AG10803 (cell line): Measurements from ENCODE around the gene FOXP2.

ENCODE experiments used
- DNase-seq: peaks from one replicate; pipeline ENCODE4 v3.0.0; 2010; ENCODE audit warnings: low read depth
- H3K4me3 ChIP-seq: 2 replicates; pipeline ENCODE4 v1.5.1; 2011; ENCODE audit warnings: mild to moderate bottlenecking, low read length, control low read depth
- CTCF ChIP-seq: conservative IDR thresholded peaks from 2 replicates; pipeline ENCODE4 v1.5.1; 2011; ENCODE audit warnings: mild to moderate bottlenecking, low read length, control low read depth, inconsistent platforms

FOXP2 gene

GRCh38 chr7:114629762-114630161, 215.1 kb downstream of the FOXP2 start:
- TF ChIP-seq CTCF, result no peak
- H3K4me3 ChIP-seq, result no peak overlapping the region

GRCh38 chr7:114630201-114630990, 215.8 kb downstream of the FOXP2 start:
- no peak for DNase-seq
- no peak overlapping the region for H3K4me3 ChIP-seq
- TF ChIP-seq CTCF, result no peak

More at GRCh38 chr7:114629762-114630161, 215.1 kb downstream of the FOXP2 start:
- DNase-seq, result no peak

GRCh38 chr7:114631249-114631822, 216.7 kb downstream of the FOXP2 start:
- no peak for TF ChIP-seq CTCF
- DNase-seq, result no peak
- H3K4me3 ChIP-seq, result no peak overlapping the region

GRCh38 chr7:114639451-114639850, 224.8 kb downstream of the FOXP2 start:
- no peak for DNase-seq
- H3K4me3 ChIP-seq, result no peak overlapping the region
- TF ChIP-seq CTCF, result no peak

GRCh38 chr7:114644455-114644854, 229.8 kb downstream of the FOXP2 start:
- no peak for DNase-seq
- no peak for TF ChIP-seq CTCF
- no peak overlapping the region for H3K4me3 ChIP-seq

DNA sequence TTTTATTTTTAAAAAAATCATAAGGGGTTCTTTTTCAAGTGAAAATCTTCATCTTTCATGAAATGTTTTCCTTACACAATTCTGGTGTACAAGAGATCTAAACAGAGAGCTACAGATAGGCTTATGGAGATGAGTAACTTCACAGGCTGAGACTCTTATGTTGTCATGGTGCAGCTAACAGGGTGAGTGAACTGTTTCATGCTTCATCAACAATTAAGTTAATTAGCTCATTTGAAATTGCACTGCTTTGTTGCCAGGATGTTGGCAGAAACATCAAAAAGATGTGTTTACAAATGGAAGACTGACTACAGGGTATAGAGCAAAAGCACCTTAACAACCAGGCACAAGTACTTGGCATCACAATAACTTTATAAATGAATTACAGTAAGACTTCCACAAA, 230.8 kb downstream of the FOXP2 start:
- no peak overlapping the region for H3K4me3 ChIP-seq
- no peak for DNase-seq
- TF ChIP-seq CTCF, result no peak

DNA sequence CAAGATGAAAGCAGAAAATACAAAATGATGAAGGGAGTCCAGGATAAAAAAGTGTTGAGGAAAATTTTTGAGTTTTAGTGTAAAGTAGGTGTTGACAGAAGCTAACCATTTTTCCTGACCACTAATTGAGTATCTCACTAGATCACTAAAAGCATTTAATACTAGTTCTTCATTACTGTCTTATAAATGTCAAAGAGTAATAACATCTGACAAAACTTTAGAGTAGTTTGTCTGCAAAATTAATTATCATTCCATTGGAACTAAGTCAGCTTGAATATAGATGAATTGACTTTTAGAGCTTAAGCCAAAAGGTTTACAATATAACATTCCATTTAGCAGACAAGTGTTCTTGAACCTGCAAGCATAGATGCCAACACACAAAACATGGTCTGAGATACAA, 232.9 kb downstream of the FOXP2 start:
- no peak for TF ChIP-seq CTCF
- H3K4me3 ChIP-seq, result no peak overlapping the region
- no peak for DNase-seq
